Left cardiac atrium (tissue), 4 donors: Measurements from ENCODE around the gene IDH3G. TPM values are rescaled to one million over a fixed set of nuclear protein-coding genes. Genes with fewer than 3 reads are reported as not detected.
A peak's percentile ranks its signal among the peaks of the same experiment; 100 is the strongest.
"Not testable (repeated sequence)": the region's sequence is repeated elsewhere in the genome, so short reads cannot be mapped to it uniquely, and the experiment has no call there.

Experiments
- ATAC-seq, 2 donors: fragments of 200-7000 bp; cut with Tn5 transposase; one replicate each; pipeline ENCODE4 v1.9.1; 2020; ENCODE audit warnings: mild to moderate bottlenecking in 2 of 2, moderate library complexity in 2 of 2
- DNase-seq: peaks from one replicate; pipeline ENCODE4 v3.0.0-alpha.2; 2020
- intact Hi-C, 2 donors: fragments of 100-400 bp; cut with DNase I; formaldehyde crosslinking; loops; one replicate each; pipeline versions ENCODE4 v1.14.1 to v1.15.1; 2022 to 2023
- total RNA-seq, 2 donors: library from RNA; stranded (reverse); fragmentation: NEBNext Ultra II Directional; extraction: Animal tissue kit (Norgen Biotek cat#: 25700); gene quantifications; one replicate each; pipeline ENCODE4 v1.2.1, GENCODE V29; 2021
- donor health status: DM: no; HTN: yes; CAD: no.
- donor health status: DM: no; HTN: yes; CAD: no; lungs with severe emphysema.
- donor health status: DM: yes; HTN: yes; CAD: no.
- donor health status: Dilated cardiomyopathy.

IDH3G gene
- total RNA-seq, 2 donors from 2014 or later = 56.4 to 68.4 TPM

DNA sequence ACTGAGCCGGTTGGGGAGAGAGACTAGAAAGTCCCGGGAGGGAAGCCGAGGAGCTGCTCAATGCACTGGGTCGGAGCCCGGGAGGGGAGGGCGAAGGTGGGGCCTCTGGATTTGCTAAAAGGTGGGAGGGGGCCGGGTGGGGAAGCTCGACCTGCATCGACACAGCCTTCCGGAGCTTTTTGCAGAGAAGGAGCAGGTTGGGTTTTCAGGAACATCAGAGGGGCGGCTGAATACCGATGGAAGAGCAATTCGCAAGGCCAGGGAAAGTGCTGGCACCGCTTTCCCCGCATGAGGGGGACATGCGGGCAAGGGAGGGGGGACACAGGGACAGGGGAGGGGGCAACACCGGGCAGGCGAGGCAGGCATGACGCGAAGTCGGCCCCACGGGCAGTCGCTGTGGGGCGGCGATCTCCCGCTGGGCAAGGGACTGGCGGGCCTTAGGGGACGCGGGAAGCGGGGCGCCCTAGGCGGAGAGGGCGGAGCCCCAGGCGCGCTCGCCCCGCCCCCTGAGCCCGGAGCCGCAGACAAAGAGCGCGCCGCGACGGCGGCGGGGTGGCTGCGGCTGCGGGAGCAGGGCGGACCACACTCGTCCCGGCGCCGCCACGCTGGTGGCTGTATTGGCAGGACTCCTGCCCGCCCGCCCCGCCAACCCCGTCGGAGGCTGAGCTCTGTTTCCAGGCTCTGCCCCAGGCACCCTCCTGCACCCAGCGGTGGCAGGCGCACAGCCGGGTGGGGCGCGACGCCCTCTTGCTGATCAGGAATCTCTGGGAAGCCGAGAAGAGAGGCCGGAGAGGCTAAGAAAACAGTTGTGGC, 24.6 kb upstream of the IDH3G start:
- ATAC-seq (peak; percentile 66 to 91), DNase-seq (peak; percentile 48)
- intact Hi-C loops = no loop called here

DNA sequence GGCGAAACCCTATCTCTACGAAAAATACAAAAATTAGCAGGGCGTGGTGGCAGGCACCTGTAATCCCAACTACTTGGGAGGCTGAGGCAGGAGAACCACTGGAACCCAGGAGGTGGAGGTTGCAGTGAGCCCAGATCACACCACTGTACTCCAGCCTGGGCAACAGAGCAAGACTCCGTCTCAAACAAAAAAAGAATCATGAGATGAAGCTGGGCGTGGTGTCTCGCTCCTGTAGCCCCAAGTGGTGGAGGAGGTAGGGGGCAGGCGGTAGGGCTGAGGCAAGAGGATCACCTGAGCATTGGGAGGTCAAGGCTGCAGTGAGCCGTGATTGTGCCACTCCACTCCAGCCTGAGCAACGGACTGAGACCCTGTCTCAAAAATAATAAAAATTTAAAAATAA, 23.9 kb upstream of the IDH3G start:
- intact Hi-C loops, DNase-seq, ATAC-seq: not testable (repeated sequence)

DNA sequence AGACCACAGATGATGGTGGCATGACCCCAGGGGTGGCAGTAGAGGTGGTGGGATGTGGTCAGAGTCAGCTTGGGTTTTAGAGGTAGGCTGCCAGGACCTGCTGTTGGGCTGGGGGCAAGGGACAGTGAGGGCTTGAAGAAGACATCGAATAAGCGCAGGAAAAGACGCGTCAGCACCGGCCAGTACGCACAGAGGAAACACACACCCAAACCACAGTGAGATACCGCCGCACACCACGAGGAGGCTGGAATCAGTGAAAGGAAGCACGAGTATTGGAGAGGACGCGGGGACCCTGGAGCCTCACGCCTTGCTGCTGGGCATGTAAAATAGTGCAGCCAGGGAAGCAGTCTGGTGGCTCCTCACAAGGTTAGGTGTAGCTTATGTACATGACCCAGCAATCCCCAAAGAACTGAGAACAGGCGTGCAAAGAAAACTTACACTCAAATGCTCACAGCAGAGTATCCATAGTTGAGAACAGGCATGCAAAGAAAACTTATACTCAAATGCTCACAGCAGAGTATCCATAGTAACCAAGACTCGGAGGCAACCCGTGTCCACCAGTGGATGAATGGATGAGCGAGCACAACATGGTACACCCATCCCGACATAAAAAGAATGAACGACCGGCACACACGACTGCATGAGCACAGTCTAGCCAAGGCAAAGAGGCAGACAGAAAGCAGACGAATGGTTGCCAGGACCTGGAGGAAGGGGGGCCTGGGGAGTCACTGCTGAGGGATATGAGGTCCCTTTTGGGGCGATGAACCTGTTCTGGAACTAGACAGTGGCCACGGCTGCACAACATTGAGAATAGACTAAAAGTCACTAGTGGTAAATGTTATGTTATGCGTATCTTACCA, 22.9 kb upstream of the IDH3G start:
- DNase-seq (no peak), ATAC-seq (no peak)
- intact Hi-C loops = no loop called here

DNA sequence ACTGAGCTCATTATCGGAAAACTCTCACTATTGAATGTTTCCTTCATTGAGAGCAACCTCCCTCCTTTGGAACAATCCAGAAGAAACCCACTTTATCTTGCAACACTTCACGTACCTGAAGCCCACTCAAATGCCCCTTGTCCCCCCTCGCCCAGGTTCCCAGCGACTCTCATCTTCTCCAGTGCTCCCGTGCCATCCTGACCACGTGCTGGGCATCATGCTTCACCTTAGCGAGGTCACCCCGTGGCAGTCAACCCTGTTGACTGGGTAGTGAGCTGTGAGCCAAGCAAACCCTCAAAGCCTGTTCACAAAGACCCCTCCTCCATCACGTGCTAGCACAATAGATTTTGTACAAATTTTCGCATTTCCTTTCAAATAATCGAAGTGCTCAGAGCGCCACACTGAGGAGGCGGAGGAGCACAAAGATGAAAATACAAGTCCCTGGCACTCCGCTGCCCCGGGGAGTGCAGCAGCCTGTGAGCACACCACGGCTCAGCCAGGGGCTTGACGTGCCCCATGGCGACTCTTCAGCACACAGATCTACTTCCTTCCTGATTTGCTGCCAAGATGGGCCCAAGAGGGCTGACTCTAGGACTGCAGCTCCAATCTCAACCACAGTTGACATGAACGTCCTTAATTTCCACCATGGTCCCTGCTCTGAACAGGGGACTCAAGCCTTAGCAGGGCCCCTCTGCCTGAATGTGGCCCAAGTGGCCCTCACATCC, 20.6 kb upstream of the IDH3G start:
- DNase-seq (no peak), ATAC-seq (no peak)
- intact Hi-C loops = no loop called here

DNA sequence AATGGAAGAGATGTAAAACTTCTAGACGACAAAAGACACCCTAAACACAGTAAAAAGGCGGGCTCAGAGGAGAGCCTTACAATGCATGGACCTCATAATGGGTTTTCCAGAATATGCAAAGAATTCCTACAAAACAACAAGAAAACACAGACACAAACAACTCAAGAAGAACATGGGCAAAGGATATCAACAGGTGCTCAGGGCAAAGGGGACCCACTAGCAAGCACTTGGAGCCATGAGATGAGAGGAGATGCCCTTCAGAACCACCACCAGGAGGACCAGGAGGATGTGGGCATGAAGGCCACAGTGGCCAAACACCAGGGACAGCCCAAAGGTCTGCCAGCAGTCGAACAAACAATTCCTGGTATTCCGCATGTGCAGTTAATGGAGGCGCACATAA, 19.0 kb upstream of the IDH3G start:
- intact Hi-C loops = no loop called here
- DNase-seq (no peak), ATAC-seq (no peak)

DNA sequence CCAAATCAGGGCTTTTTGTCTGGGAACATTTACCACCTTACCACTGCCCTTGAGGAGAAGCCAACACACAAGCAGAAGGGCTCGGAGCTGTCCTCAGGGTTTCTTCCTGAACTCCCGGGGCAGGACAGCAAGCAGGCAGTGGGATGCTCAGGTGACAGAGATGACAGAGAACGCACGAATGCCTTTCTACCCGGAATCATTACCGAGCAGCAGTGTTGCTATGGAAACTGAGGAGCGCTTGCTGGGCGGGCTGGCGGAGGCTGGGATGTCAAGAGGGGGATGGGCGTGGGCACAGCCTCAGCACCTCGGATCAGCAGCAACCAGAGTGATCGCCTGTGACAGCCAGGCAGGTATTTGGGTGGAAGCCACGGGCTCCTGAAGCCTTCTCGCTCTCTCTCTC, 18.0 kb upstream of the IDH3G start:
- DNase-seq (no peak), ATAC-seq (no peak)
- intact Hi-C loops = no loop called here

DNA sequence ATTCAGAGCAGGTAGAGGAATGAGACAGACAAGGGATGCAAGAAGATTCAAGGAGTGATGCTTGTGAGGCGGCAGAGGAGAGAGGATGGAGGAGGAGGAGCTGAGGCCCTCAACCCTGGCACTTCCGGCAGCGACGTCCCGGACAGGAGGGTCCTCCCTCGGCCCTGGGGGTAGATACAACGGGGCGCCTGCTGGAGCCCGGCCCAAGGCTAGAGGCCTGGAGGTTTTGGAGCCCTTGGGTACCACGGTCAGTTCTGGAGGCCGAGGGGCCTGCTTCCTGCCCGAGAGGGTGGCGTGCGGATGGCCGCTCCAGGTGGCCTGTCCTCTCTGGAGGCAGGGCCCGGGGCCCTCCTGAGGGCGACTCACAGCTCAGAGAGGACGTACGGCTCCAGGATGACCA, 13.8 kb upstream of the IDH3G start:
- DNase-seq (no peak), ATAC-seq (no peak)
- intact Hi-C loops = no loop called here

DNA sequence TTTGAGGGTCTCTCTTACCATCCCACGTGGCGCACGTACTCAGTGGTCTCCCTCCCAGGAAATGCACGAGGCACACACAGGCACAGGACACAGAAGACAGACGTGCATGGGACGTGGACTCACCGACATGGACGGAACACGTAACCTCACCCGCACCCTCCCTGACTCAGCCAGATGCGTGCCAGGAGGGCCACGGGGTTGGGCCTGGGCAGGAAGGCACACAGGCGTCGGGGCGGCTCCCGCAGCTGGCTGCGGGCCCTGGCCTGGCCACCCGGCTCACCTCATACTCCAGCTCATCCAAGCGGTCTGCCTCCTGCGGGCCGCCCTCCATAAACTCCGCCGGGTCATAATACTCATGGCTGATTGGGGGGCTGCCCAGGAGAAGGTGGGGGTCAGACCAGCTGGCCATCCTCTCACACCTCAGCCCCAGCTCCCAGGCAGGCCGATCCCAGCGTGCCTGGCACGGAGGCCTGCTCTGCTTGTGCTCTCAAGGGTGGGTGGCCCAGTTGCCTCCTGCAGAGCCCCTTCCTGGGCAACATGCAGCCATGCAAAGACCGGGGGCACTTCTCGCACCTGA, 12.9 kb upstream of the IDH3G start:
- DNase-seq = no peak
- ATAC-seq = no peak
- intact Hi-C loops = no loop called here

DNA sequence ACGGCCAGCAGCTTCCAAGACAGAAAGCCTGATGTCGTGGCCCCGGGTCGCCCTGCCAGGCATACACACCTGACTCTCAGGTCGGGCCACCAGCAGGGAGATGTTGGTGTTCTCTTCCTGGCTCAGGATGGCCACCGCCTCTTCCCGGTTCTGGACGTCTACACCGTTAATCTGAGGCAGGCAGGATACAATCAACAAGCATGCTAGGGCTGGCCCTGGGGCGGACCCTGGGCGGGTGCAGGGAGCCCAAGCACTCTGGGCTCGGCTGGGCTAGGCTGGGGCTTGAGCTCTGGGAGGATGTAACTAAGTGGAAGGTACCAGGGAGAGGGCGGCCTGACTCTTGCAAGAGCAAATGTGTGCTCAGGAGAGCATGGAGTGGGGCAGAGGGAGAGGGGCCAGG, 11.3 kb upstream of the IDH3G start:
- no peak for DNase-seq

DNA sequence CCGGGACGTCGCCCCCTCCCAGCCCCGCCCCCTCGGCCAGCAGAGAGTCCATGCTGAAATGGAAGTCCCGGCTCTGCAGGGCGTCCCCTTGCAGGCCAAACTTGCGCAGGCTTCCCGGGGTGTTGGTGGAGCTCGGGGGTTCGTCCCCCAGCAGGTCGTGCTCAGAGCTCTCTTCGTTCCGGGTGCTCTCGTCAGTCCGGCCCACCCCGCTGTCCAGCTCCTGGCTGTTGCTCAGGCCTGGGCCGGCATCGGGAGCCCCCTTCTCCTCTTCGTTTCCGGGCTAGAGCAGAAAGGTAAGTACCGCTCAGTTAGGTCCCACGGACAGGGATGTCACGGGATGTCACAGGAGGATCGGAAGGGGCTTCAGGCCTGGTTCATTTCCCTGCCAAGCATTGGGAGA, 10.4 kb upstream of the IDH3G start:
- ATAC-seq (no peak), DNase-seq (no peak)
- intact Hi-C loops = no loop called here

More for the DNA sequence above, 11.3 kb upstream of the IDH3G start:
- intact Hi-C loops = no loop called here
- ATAC-seq = no peak

DNA sequence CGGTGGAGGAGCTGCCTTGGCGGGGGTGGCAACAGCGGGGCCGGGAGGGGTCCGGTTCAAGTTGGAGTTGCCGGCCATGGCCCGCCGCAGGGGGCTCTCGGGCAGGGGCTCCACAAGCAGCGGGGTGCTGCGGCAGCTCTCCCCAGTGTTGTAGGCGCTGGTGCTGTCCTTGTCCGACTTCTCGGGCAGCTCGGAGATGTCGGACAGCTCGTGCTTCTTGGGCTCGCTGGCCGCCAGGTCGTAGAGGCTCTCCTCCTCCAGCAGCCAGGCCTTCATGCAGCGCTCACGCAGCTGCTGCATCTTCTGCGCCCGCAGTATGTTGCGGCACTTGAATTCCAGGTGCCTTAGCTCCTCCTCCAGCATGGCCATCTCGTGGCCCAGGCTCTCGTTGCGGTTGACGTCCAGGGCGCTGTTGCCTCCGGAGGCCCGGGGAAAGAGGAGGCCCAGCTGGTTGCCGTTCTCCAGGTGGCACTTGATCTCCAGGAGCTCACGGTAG, 10.0 kb upstream of the IDH3G start:
- intact Hi-C loops = no loop called here
- ATAC-seq (no peak), DNase-seq (no peak)

DNA sequence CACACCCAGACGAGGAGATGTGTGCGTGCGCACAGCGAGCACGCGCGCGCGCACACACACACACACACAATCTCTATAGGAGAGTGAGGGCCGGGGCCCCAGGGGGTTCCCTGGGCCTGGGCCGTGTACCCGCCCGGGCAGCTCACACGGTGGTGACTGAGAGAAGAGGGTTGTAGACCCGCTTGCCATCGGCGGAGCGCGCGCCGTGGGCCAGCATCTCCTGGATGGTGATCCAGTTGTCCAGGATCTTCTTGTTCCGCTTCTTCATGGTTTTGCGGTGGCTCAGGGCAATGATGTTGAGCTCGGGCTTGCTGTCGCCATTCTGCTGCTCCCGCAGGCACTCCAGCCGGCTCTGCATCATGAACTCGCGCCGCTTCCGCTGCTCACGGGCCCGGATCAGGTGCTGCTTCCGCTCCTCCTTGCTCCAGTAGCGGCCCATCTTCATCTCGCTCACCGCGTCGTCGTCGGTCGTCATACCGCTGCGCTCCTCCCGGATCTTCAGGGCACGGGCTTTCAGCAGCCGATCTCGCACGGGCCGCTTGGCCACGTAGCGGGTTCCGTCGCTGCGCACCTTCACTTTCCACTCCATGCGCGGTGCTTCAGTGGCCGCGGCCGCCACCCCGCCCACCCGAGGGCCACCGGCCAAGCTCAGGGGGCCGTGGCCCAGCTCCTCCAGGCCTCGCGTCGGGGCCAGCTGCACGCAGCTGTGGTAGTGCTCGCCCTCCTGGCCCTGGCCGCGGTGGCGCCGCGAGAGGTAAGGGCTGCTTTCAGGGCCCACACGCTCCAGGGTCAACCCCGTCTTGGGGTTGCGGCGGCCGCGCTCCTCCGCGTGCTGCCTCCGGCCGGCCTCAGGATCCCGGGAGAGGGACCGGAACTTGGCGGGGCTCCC, 9.3 kb upstream of the IDH3G start:
- no peak for ATAC-seq
- no peak for DNase-seq
- intact Hi-C loops = no loop called here

DNA sequence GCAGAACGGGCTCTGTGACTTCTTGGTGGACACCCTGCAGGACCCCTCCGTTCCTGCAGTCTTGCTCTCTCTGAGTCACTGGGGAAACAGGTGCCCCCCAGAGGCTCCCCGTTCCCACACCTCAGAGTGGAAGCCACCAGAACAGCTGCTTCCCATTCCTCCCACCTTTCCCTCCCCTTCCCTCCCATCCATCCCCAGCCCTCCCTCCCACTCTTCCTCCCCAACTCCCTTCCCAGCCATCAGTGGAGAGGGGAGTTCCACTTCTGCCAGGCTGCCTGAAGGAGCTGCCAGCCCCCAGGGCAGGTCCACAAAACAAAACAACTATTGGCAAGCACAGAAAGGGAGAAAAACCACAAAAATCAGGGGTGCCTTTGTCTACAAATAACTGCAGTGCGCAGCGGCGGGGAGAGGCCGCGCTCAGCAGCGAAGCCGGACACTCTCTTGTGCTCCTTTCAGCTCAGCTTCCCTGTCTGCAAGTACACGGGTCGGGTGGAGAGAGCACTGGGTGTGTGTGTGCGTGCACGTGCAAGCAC, 8.4 kb upstream of the IDH3G start:
- no peak for DNase-seq
- intact Hi-C loops = no loop called here
- ATAC-seq = no peak

DNA sequence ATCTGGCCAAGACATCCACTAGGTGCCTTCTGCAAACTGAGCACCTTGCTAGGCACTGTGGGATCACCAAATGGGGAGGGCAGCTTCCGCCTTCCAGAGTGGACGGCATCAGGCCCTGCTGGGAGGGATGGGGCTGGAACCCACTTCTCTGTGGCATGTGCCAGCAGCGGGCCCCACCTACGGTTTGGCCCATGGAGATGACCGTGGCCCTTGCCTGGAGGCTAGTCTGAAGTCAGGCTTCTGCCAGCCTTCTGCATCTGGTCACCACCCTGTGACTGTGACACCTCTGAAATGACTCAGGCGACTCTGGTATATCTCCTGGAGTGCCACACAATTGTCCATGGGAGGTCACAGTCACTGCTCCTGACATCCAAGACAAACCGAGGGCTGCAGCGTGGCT, 7.5 kb upstream of the IDH3G start:
- DNase-seq = no peak
- no peak for ATAC-seq
- intact Hi-C loops = no loop called here

DNA sequence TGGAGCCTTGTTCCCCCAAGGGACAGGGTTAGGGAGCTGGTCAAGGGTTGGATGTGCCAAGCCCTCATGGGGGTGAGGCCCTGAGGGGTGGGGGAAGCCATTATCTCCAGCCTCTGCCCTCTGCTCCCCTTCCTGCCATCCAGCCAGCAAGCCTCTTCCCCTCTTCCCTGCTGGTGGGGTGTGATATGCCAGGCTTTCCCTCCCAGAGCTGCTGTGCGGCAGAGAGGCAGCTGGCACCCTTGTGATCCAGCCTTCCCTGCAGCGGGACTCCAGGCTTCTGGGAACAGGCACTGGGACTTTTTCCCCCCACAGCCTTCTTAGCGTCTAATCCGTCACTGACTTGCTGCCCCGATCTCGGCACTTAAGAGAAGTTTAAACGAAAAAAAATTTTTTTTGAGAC, 6.6 kb upstream of the IDH3G start:
- peak in 1 of 2 donors; percentile 43 for ATAC-seq
- DNase-seq = no peak
- intact Hi-C loops = no loop called here

DNA sequence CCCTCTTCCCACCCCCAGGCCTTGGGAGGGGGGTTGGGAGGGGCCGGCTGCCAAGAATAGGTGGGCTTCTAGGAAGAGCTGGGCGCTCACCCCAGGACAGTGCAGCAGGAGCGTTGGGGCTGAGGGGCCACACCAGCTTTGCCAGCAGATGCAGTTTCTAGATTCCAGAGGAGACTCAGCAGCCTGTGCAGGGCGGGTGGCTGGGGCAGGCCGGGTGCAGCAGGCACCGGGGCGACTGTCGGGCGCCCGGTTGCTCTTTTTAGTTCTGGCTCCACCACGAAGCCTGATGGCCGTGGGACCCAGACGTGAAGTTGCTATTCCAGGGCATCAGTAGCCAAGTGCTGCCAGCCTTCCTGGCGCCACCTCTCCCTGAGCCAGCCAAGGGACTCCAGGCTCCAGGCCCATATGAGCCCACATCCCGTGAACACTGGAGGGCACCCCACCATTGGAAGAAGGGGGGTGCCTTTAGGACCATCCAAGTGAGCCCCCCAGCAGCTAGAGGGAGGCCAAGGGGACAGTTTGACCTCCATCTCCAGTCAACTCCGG, 6.1 kb upstream of the IDH3G start:
- intact Hi-C loops = no loop called here
- DNase-seq (no peak), ATAC-seq (peak in 1 of 2 donors; percentile 48)

DNA sequence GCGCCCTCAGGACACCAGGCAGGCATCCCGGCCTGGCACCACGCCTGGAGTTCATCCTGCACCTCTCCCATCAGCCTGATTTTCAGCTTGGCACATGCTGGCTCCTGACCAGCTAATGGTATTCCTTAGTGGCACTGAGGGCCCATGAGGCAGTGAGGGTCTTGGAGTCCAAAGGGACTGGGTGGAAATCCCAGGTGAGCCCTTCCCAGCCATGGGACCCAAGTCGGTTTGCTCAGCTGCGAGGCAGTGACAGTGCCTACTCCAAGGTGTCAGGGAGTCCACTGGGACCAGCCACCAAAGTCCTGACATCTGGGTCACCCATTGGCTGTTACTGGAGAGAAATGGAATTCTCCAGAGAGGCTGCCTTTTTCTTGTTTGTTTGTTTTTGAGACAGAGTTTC, 5.2 kb upstream of the IDH3G start:
- DNase-seq (no peak), ATAC-seq (no peak)
- intact Hi-C loops = no loop called here
